Right lobe of liver (tissue), 6 donors: Measurements from ENCODE around the gene DAPK2. TPM values are rescaled to one million over a fixed set of nuclear protein-coding genes. Genes with fewer than 3 reads are reported as not detected.
A peak's percentile ranks its signal among the peaks of the same experiment; 100 is the strongest.

Experiments
- ATAC-seq, 4 donors: fragments of 200-7000 bp; cut with Tn5 transposase; one replicate each; pipeline ENCODE4 v1.9.1; 2020; ENCODE audit warnings: mild to moderate bottlenecking in 4 of 4, moderate library complexity in 4 of 4
- DNase-seq, 3 donors: peaks; one replicate each; pipeline ENCODE4 v3.0.0-alpha.2; 2020
- H3K27ac ChIP-seq, 3 donors: fragments of 200-600 bp; one replicate each; pipeline ENCODE4 v1.8.0; 2022
- H3K27me3 ChIP-seq, 2 donors: fragments of 200-600 bp; one replicate each; pipeline ENCODE4 v1.8.0; 2022
- H3K36me3 ChIP-seq, 4 donors: fragments of 200-600 bp; sonication (generic) in 1 of 4; one replicate each; pipeline versions ENCODE4 v1.5.1 to v1.8.0; 2017 to 2022; ENCODE audit warnings: control low read depth in 1 of 4
- H3K4me1 ChIP-seq, 4 donors: fragments of 200-600 bp; sonication (generic) in 1 of 4; one replicate each; pipeline versions ENCODE4 v1.5.1 to v1.8.0; 2017 to 2022; ENCODE audit warnings: control low read depth in 1 of 4
- H3K4me3 ChIP-seq, 3 donors: fragments of 200-600 bp; one replicate each; pipeline ENCODE4 v1.8.0; 2022
- H3K9me3 ChIP-seq, 4 donors: fragments of 200-600 bp; sonication (generic) in 1 of 4; one replicate each; pipeline versions ENCODE4 v1.5.1 to v1.8.0; 2017 to 2022; ENCODE audit warnings: control low read depth in 1 of 4
- POLR2A ChIP-seq: fragments of 450-650 bp; IDR thresholded peaks from one replicate; pipeline ENCODE4 v1.6.1; 2017; ENCODE audit warnings: antibody characterized with exemption, mild to moderate bottlenecking
- WGBS: methylation state at CpG from one replicate; pipeline ENCODE4 v1.1.6; 2018; ENCODE audit warnings: low coverage, low lambda C conversion rate; ENCODE audit not compliant: insufficient coverage; ENCODE audit errors: missing lambda C conversion rate; 5-methylcytosine and 5-hydroxymethylcytosine counted together
- intact Hi-C, 2 donors: fragments of 100-400 bp; cut with DNase I; formaldehyde crosslinking; loops; one replicate each; pipeline versions ENCODE4 v1.11.2 to v1.14.1; 2022
- total RNA-seq, 6 experiments: library from RNA; depleted of rRNA in 2 of 6; stranded (reverse); fragments of >200 nt in 2 of 6; fragmentation: NEBNext Ultra II Directional in 3 of 6; extraction: Animal tissue kit (Norgen Biotek cat#: 25700) in 3 of 6; gene quantifications; one replicate each; pipeline versions ENCODE4 v1.1.0 to v1.2.4, GENCODE V29; 2016 to 2023
- TF ChIP-seq, protein P1 (sequence below), 4 donors: fragments of 200-600 bp in 3 of 4; fragments of 450-650 bp in 1 of 4; IDR thresholded peaks; one replicate each; pipeline versions ENCODE4 v1.5.1 to v1.8.0; 2016 to 2022; ENCODE audit warnings: antibody characterized with exemption in 4 of 4, mild to moderate bottlenecking in 2 of 4
- donor health status: DM: no; HTN: yes; CAD: no.
- donor health status: DM: no; HTN: no; CAD: no.
- donor health status: DM: no; HTN: no; CAD: no.
- donor health status: DM: no; HTN: yes; CAD: no.
- donor health status: DM: no; HTN: yes; CAD: no.

DAPK2 gene
- total RNA-seq, 6 experiments from 2014 or later = 1.5 to 11.5 (median 4.7) TPM

DNA sequence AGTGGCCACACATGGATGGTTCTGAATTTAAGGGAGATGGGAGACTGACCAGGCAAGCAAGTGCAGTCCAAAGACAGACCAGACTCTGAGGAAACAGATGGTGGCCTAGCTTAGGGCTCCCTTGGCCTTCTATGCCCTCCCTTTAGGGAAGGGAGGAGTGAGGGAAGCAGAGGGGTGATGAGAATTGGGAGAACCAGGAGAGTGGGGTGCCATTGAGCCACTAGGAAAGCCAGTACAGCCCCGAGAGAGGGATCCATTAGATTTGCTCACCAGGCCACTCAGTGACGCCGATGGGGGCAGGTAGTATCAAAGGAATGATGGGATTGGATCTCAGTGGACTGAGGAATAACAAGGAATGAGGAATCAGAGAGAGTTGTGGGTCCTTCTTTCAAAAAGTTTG lies 182.1 kb downstream of the DAPK2 start:
- H3K36me3 ChIP-seq = no peaks in the 10 kb centered on the region
- H3K4me1 ChIP-seq = peaks cover 0 to 7% (median 0%) of the 10 kb centered on the region in 4 donors
- intact Hi-C loops = no loop called here
- TF ChIP-seq, protein P1, sequence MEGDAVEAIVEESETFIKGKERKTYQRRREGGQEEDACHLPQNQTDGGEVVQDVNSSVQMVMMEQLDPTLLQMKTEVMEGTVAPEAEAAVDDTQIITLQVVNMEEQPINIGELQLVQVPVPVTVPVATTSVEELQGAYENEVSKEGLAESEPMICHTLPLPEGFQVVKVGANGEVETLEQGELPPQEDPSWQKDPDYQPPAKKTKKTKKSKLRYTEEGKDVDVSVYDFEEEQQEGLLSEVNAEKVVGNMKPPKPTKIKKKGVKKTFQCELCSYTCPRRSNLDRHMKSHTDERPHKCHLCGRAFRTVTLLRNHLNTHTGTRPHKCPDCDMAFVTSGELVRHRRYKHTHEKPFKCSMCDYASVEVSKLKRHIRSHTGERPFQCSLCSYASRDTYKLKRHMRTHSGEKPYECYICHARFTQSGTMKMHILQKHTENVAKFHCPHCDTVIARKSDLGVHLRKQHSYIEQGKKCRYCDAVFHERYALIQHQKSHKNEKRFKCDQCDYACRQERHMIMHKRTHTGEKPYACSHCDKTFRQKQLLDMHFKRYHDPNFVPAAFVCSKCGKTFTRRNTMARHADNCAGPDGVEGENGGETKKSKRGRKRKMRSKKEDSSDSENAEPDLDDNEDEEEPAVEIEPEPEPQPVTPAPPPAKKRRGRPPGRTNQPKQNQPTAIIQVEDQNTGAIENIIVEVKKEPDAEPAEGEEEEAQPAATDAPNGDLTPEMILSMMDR (IDR thresholded peaks at IDR 0.05) = no peak
- TF ChIP-seq POLR2A = no peak
- no peak overlapping the region for H3K27ac ChIP-seq
- ATAC-seq (no peak), DNase-seq (no peak)
- 60% methylated on average over 3 of the region's 3 CpGs for WGBS
- H3K4me3 ChIP-seq = no peak overlapping the region
- no peaks in the 10 kb centered on the region for H3K27me3 ChIP-seq
- no peaks in the 10 kb centered on the region for H3K9me3 ChIP-seq

DNA sequence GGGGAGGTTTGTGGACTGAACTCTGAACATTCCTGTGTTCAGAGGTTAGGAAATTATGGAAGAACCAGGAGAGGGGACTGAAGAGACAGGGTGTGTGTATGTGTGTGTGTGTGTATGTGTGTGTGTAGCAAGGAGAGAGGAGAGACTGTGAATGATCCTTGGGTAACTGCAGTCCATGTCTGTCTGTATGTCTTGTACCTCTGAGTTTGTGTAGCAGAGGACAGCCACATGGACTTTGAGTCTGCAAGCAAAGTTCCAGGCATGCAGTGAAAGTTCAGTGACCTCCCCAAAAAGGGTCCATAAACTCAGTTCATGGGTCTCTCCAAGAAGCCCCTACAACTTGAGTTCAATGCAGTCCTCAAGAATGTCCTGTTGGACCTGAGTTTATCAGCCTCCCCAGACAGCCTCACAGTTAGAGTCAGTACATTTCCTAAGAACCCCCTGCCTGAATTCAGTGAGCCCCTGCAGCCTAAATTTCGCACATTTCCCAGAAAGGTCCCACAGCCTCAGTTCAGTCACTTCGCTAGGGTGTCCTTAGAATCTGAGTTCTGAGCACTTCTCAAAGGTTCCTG lies 184.3 kb downstream of the DAPK2 start:
- WGBS = 100% methylated on average over 1 of the region's 2 CpGs
- ATAC-seq = peak; percentile 50 to 68 (median 58)
- no peaks in the 10 kb centered on the region for H3K27me3 ChIP-seq

DNA sequence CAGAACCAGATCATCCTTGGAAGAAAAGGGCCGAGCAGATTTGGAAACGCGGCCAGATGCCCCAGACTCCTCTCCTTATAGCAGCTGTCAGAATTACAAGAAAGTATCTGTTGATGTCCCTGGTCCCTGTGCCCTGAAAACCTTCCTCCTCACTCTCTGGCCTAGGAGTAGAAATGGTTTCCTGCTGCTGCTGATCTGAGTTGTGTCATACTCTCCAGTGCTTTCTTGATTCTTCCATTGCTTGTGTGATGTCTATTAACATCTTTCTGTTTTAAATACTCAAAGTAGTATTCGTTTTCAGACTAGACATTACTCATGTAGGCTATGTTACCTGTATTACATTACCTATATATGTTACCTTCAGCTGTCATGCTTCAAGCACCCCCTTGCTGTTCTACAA lies 185.7 kb downstream of the DAPK2 start:
- DNase-seq (no peak), ATAC-seq (no peak)
- Histone ChIP-seq H3K4me1 (peaks cover 0 to 7% (median 0%) of the 10 kb centered on the region in 4 donors), H3K27ac (no peak overlapping the region), H3K4me3 (no peak overlapping the region), H3K27me3 (no peaks in the 10 kb centered on the region), H3K9me3 (no peaks in the 10 kb centered on the region), H3K36me3 (no peaks in the 10 kb centered on the region)
- 91% methylated on average over 1 of the region's 4 CpGs for WGBS
- TF ChIP-seq POLR2A = no peak
- TF ChIP-seq, protein P1 (IDR thresholded peaks at IDR 0.05) = no peak
- intact Hi-C loops = no loop called here

More for the DNA sequence above, 184.3 kb downstream of the DAPK2 start:
- H3K9me3 ChIP-seq = no peaks in the 10 kb centered on the region
- H3K36me3 ChIP-seq = no peaks in the 10 kb centered on the region
- DNase-seq = no peak
- H3K4me1 ChIP-seq = peaks cover 0 to 7% (median 0%) of the 10 kb centered on the region in 4 donors
- H3K4me3 ChIP-seq = no peak overlapping the region
- no peak overlapping the region for H3K27ac ChIP-seq
- TF ChIP-seq POLR2A = no peak
- TF ChIP-seq, protein P1 (IDR thresholded peaks at IDR 0.05) = no peak
- intact Hi-C loops = no loop called here

DNA sequence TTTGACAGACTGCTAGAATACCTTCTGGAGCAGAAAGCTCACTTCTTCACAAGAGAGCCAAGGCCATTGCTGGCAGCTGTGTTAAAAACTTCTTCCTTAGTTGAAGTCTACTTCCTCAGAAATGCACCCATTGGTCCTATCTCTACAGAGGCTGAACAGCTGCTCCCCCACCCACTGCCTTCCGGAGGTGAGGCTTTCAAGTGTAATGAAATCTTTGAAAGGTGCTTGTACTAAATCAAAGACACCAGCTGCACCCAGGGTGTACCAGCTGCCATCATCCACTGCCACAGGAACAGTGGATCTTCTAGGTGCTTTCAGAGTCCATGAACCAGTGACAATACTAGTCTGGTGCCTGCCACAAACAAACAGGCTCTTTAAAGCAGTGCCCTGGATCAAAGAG lies 186.1 kb downstream of the DAPK2 start:
- Histone ChIP-seq H3K4me1 (peaks cover 0 to 7% (median 0%) of the 10 kb centered on the region in 4 donors), H3K27me3 (no peaks in the 10 kb centered on the region), H3K27ac (no peak overlapping the region), H3K4me3 (no peak overlapping the region), H3K9me3 (no peaks in the 10 kb centered on the region), H3K36me3 (no peaks in the 10 kb centered on the region)
- intact Hi-C loops = no loop called here
- TF ChIP-seq, protein P1 (IDR thresholded peaks at IDR 0.05) = no peak
- TF ChIP-seq POLR2A = no peak
- ATAC-seq (peak in 1 of 4 donors; percentile 11), DNase-seq (no peak)
- no CpG with 5 or more reads among the region's 1 CpG for WGBS
